ENCODE results near the gene TMEM134. TPM values are rescaled to one million over a fixed set of nuclear protein-coding genes. Genes with fewer than 3 reads are reported as not detected.
A peak's percentile ranks its signal among the peaks of the same experiment; 100 is the strongest.

TMEM134 gene
- total and polyA plus RNA-seq, 9 of the 15 experiments (the other 6 are each of a cell fraction or from before 2014, with no cell fraction given) = 0.63 to 48.4 (median 10.7) TPM

- TF ChIP-seq HBP1 (CRISPR knock-in tag; IDR thresholded peaks at IDR 0.05) = no peak
These were observed 35.2 kb upstream of the TMEM134 start (continued) for GRCh38 chr11:67504005-67504949.

GRCh38 chr11:67503119-67504004 is 34.3 kb upstream of the TMEM134 start:
- Histone ChIP-seq H3K79me2 (ENCODE audit: control insufficient read depth, insufficient read depth, low read length) (peaks cover 33% of the 10 kb centered on the region), H3K4me1 (replicated peaks in 1 of 2; ENCODE audit: control insufficient read depth in 2 of 2, insufficient read depth in 2 of 2, low read length in 2 of 2) (peaks cover 24 to 72% of the 10 kb centered on the region in 2 experiments), H3K4me3 (peak overlapping the region; percentile 73; the same call in 1 of the 2 replicates), H3K4me2 (ENCODE audit: insufficient read depth, low read length) (0 out of 2 replicates have a peak overlapping the region, but pooled peaks have one; percentile 90), H4K20me1 (replicated peaks; ENCODE audit: control insufficient read depth, insufficient read depth, low read length) (no peaks in the 10 kb centered on the region), H3K27me3 (ENCODE audit: control insufficient read depth in 2 of 2, insufficient read depth in 2 of 2, low read length in 2 of 2) (no peaks in the 10 kb centered on the region), H3K9me3 (replicated peaks; ENCODE audit: control insufficient read depth, insufficient read depth, low read depth, low read length) (no peaks in the 10 kb centered on the region), H3K36me3 (ENCODE audit: control insufficient read depth, insufficient read depth, low read length) (peaks cover 53% of the 10 kb centered on the region; the same call in 2 of the 3 replicates), H3K9me1 (ENCODE audit: control insufficient read depth, insufficient read depth, low read length) (peaks cover 6% of the 10 kb centered on the region), H3K27ac (ENCODE audit: extremely low read depth, low read depth, low read length) (no peak overlapping the region), H2AFZ (ENCODE audit: low read depth, low read length) (no peak overlapping the region), H3K9ac (ENCODE audit: insufficient read depth in 1 of 2, low read depth in 2 of 2, low read length in 2 of 2) (peak overlapping the region in 1 of 2 experiments; percentile 61; a peak in 2 of 4 replicates)
- intact Hi-C loops (cut with micrococcal nuclease) (loop anchor here (1.0 kb wide), 1 partner anchor 21 kb away; no protein-coding TSS in a partner anchor), in situ Hi-C loops (cut with MboI) (no loop called here)
- FAIRE-seq (no peak), ATAC-seq (no peak), DNase-seq (ENCODE audit: extremely low read depth in 1 of 4, low spot score in 3 of 4) (no peak)
- 96% methylated on average over 13 of the region's 19 CpGs for WGBS (ENCODE audit: insufficient coverage, low coverage, missing lambda C conversion rate)
- POLR2A ChIA-PET = interaction anchor here (0.6 to 1.1 kb wide), 2 partner anchors 13 to 121 kb away, joined by 3 read pairs; no protein-coding TSS in a partner anchor
- no TSS peak for BruUV-seq (replicated peaks)
- CTCF ChIA-PET (ENCODE audit: low intra/inter-chr PET ratio) = no interaction called here
- TF ChIP-seq ARHGAP35 (IDR thresholded peaks at IDR 0.05; ENCODE audit: partially characterized antibody) (no peak), HBP1 (CRISPR knock-in tag; IDR thresholded peaks at IDR 0.05) (no peak), PHTF2 (CRISPR knock-in tag; IDR thresholded peaks at IDR 0.05) (no peak), IFI16 (CRISPR knock-in tag; IDR thresholded peaks at IDR 0.05) (no peak), ILF3 (IDR thresholded peaks at IDR 0.05; ENCODE audit: borderline replicate concordance) (no peak), ARNT (IDR thresholded peaks at IDR 0.05) (no peak), CREM (IDR thresholded peaks at IDR 0.05; ENCODE audit: low read depth) (no peak), ATF3 (IDR thresholded peaks at IDR 0.05) (no peak), ATF3 (CRISPR knock-in tag; conservative IDR thresholded peaks at IDR 0.05) (no peak), ZNF695 (CRISPR knock-in tag; IDR thresholded peaks at IDR 0.05) (no peak), HEY1 (CRISPR knock-in tag; IDR thresholded peaks at IDR 0.05; ENCODE audit: borderline replicate concordance) (no peak)

Data from K562 (cell line).